Heart right ventricle (tissue), 16 donors: ENCODE results near the gene WDR64. TPM values are rescaled to one million over a fixed set of nuclear protein-coding genes. Genes with fewer than 3 reads are reported as not detected.

Source experiments
- ATAC-seq, 8 donors: fragments of 200-7000 bp; cut with Tn5 transposase; one replicate each; pipeline ENCODE4 v1.9.1; 2020; ENCODE audit warnings: mild to moderate bottlenecking in 8 of 8, moderate library complexity in 8 of 8, moderate number of reproducible peaks in 1 of 8
- DNase-seq, 2 donors: peaks; one replicate each; pipeline ENCODE4 v3.0.0-alpha.2; 2020
- H3K27ac ChIP-seq, 10 donors: fragments of 200-600 bp; sonication (generic) in 2 of 10; one replicate each; pipeline versions ENCODE4 v1.5.0 to v1.8.0; 2020 to 2022; ENCODE audit warnings: mild to moderate bottlenecking in 3 of 10
- H3K27me3 ChIP-seq, 7 donors: fragments of 200-600 bp; one replicate each; pipeline ENCODE4 v1.8.0; 2021 to 2022; ENCODE audit warnings: mild to moderate bottlenecking in 2 of 7
- H3K36me3 ChIP-seq, 9 donors: fragments of 200-600 bp; sonication (generic) in 1 of 9; one replicate each; pipeline versions ENCODE4 v1.5.0 to v1.8.0; 2020 to 2022; ENCODE audit warnings: mild to moderate bottlenecking in 2 of 9
- H3K4me1 ChIP-seq, 9 donors: fragments of 200-600 bp; sonication (generic) in 1 of 9; one replicate each; pipeline versions ENCODE4 v1.5.0 to v1.8.0; 2020 to 2022; ENCODE audit warnings: mild to moderate bottlenecking in 4 of 9
- H3K4me3 ChIP-seq, 10 donors: fragments of 200-600 bp; sonication (generic) in 2 of 10; one replicate each; pipeline versions ENCODE4 v1.5.0 to v1.8.0; 2020 to 2022; ENCODE audit warnings: mild to moderate bottlenecking in 7 of 10, moderate library complexity in 2 of 10
- H3K9me3 ChIP-seq, 11 donors: fragments of 200-600 bp in 10 of 11; sonication (generic) in 2 of 11; one replicate each; pipeline versions ENCODE4 v1.5.0 to v1.8.0; 2013 to 2022; ENCODE audit warnings: mild to moderate bottlenecking in 2 of 11, control low read depth in 1 of 11, moderate library complexity in 1 of 11
- CTCF ChIP-seq, 9 donors: fragments of 200-600 bp; sonication (generic) in 2 of 9; IDR thresholded peaks; one replicate each; pipeline versions ENCODE4 v1.5.0 to v1.8.0; 2021 to 2022; ENCODE audit warnings: antibody characterized with exemption in 9 of 9, mild to moderate bottlenecking in 5 of 9, moderate library complexity in 1 of 9
- WGBS, 2 donors: extraction: QIAGEN DNeasy Blood & Tissue Kit; methylation state at CpG; one replicate each; pipeline ENCODE4 v1.1.7; 2013; ENCODE audit warnings: inconsistent platforms in 1 of 2; 5-methylcytosine and 5-hydroxymethylcytosine counted together
- intact Hi-C, 10 donors: fragments of 100-400 bp; cut with DNase I; formaldehyde crosslinking; loops; one replicate each; pipeline versions ENCODE4 v1.11.1 to v1.14.2; 2022
- polyA plus RNA-seq, 2 donors: library from polyadenylated mRNA; stranded (reverse); fragments of 200-250 nt; gene quantifications; one replicate each; pipeline ENCODE4 v1.2.3, GENCODE V29; 2013
- total RNA-seq, 10 donors: library from RNA; stranded (reverse); fragmentation: NEBNext Ultra II Directional in 3 of 10; extraction: Animal tissue kit (Norgen Biotek cat#: 25700) in 3 of 10; gene quantifications; one replicate each; pipeline versions ENCODE4 v1.2.1 to v1.2.4, GENCODE V29; 2021 to 2023
- donor health status: Arrhythmogenic right ventricular cardiomyopathy.
- donor health status: ischemic (EF 13 %, LVEDD 7.1; RV severe dilation, severe dysfunction).
- donor health status: healthy with polysubstance abuse.
- donor health status: DM: no; HTN: yes; CAD: no.
- donor health status: DM: no; HTN: no; CAD: no.
- donor health status: ischemic (EF 25% LVEDD 6.9; RV normal size, moderate dysfunction).
- donor health status: ischemic (EF 25% LVEDD 5.7; RV mildly dilated, moderate dysfunction).
- donor health status: healthy.
- donor health status: DM: yes; HTN: yes; CAD: no.
- donor health status: Ischemic cardiomyopathy.
- donor health status: ischemic (EF 35%, LVEDD 5.7; RV mildly dilated, moderate dysfunction).
- donor health status: nonischemic (EF 11% LVEDD 7.7; RV severe dilation, severe dysfunction).
- donor health status: DM: yes; HTN: yes; CAD: no.
- donor health status: PGD.
- donor health status: ischemic (EF 29% LVEDD 5.4; RV normal size, mild dysfunction).
- donor health status: nonischemic (EF 23%, LVEDD 6.1; RV moderate dilation, normal function).

WDR64 gene
- total and polyA plus RNA-seq, 12 donors, result 0.59 TPM; not detected in 11

GRCh38 chr1:241611736-241612135 is 40.3 kb upstream of the WDR64 start:
- ATAC-seq, result no peak
- H3K36me3 ChIP-seq, result no peaks in the 10 kb centered on the region
- 83 to 92% methylated on average over 1 of the region's 1 CpG for WGBS, 2 donors
- no peak overlapping the region for H3K4me3 ChIP-seq
- peak overlapping the region in 1 of 10 donors; percentile 59 for H3K27ac ChIP-seq
- no peak for DNase-seq
- no peak for TF ChIP-seq CTCF (IDR thresholded peaks at IDR 0.05)
- no peaks in the 10 kb centered on the region for H3K9me3 ChIP-seq
- intact Hi-C loops, result loop anchor here (5.0 to 10.0 kb wide), 7 partner anchors 221 to 403 kb away; partner anchors contain the start of gene EXO1 (in 2 of the 10)
- no peaks in the 10 kb centered on the region for H3K27me3 ChIP-seq
- peaks cover 0 to 19% (median 0%) of the 10 kb centered on the region in 9 donors for H3K4me1 ChIP-seq

GRCh38 chr1:241612533-241613477 is 39.3 kb upstream of the WDR64 start:
- no peak for TF ChIP-seq CTCF (IDR thresholded peaks at IDR 0.05)
- 76 to 78% methylated on average over 9 of the region's 9 CpGs for WGBS, 2 donors

GRCh38 chr1:241614144-241614543 is 37.9 kb upstream of the WDR64 start:
- no peak overlapping the region for H3K4me3 ChIP-seq
- H3K4me1 ChIP-seq, result peaks cover 0 to 19% (median 0%) of the 10 kb centered on the region in 9 donors
- ATAC-seq (no peak), DNase-seq (no peak)
- no peaks in the 10 kb centered on the region for H3K9me3 ChIP-seq
- H3K27ac ChIP-seq, result no peak overlapping the region
- TF ChIP-seq CTCF (IDR thresholded peaks at IDR 0.05), result no peak
- intact Hi-C loops, result loop anchor here (5.0 to 10.0 kb wide), 7 partner anchors 218 to 401 kb away; partner anchors contain the start of gene EXO1 (in 2 of the 10)
- no peaks in the 10 kb centered on the region for H3K36me3 ChIP-seq
- 93 to 94% methylated on average over 4 of the region's 4 CpGs for WGBS, 2 donors
- H3K27me3 ChIP-seq, result no peaks in the 10 kb centered on the region

More at GRCh38 chr1:241612533-241613477, 39.3 kb upstream of the WDR64 start:
- Histone ChIP-seq H3K36me3 (no peaks in the 10 kb centered on the region), H3K4me3 (no peak overlapping the region), H3K27me3 (no peaks in the 10 kb centered on the region), H3K9me3 (no peaks in the 10 kb centered on the region), H3K4me1 (peaks cover 0 to 19% (median 0%) of the 10 kb centered on the region in 9 donors), H3K27ac (peak overlapping the region in 1 of 10 donors; percentile 59)
- ATAC-seq (peak in 2 of 8 donors; percentile 22 to 43), DNase-seq (no peak)
- intact Hi-C loops, result loop anchor here (5.0 to 10.0 kb wide), 7 partner anchors 219 to 402 kb away; partner anchors contain the start of gene EXO1 (in 2 of the 10)

- intact Hi-C loops, result loop anchor here (5.0 to 10.0 kb wide), 7 partner anchors 218 to 400 kb away; partner anchors contain the start of gene EXO1 (in 2 of the 10)
- Histone ChIP-seq H3K4me1 (peaks cover 0 to 19% (median 0%) of the 10 kb centered on the region in 9 donors), H3K9me3 (no peaks in the 10 kb centered on the region), H3K27me3 (no peaks in the 10 kb centered on the region), H3K4me3 (no peak overlapping the region), H3K27ac (no peak overlapping the region), H3K36me3 (no peaks in the 10 kb centered on the region)
- 74 to 77% methylated on average over 4 of the region's 4 CpGs for WGBS, 2 donors
- DNase-seq (no peak), ATAC-seq (no peak)
- TF ChIP-seq CTCF (IDR thresholded peaks at IDR 0.05), result no peak
These were observed 37.5 kb upstream of the WDR64 start for GRCh38 chr1:241614572-241614971.
